Neural cell (in vitro differentiated cells): ENCODE measurements around the gene DIAPH2. TPM values are rescaled to one million over a fixed set of nuclear protein-coding genes. Genes with fewer than 3 reads are reported as not detected.

Experiments
- H2AFZ ChIP-seq: fragments of 200-600, 300-800 bp; sonication (generic), shearing (Covaris generic); 2 replicates; pipeline ENCODE4 v1.6.0; 2014; ENCODE audit warnings: low read depth, mild to moderate bottlenecking, antibody characterized with exemption, low read length, moderate library complexity
- H3F3A ChIP-seq: fragments of 200-600 bp; shearing (Covaris generic); 2 replicates; pipeline ENCODE4 v1.6.1; 2016; ENCODE audit warnings: mild to moderate bottlenecking, moderate library complexity, mixed read lengths, antibody characterized with exemption, low read length; ENCODE audit not compliant: insufficient read depth, poor library complexity, severe bottlenecking
- H3K27ac ChIP-seq: fragments of 200-600, 300-800 bp; sonication (generic), shearing (Covaris generic); 2 replicates; pipeline ENCODE4 v1.5.1; 2014; ENCODE audit warnings: mild to moderate bottlenecking, low read length, moderate library complexity
- H3K27me3 ChIP-seq: fragments of 300-800, 200-600 bp; sonication (generic), shearing (Covaris generic); 2 replicates; pipeline ENCODE4 v1.6.0; 2014; ENCODE audit warnings: mild to moderate bottlenecking, low read depth, low read length, moderate library complexity; ENCODE audit not compliant: insufficient read depth
- H3K36me3 ChIP-seq: fragments of 300-800, 200-600 bp; sonication (generic), shearing (Covaris generic); 2 replicates; pipeline ENCODE4 v1.5.1; 2014; ENCODE audit warnings: mild to moderate bottlenecking, antibody characterized with exemption, low read length, moderate library complexity; ENCODE audit not compliant: insufficient read depth
- H3K4me2 ChIP-seq: fragments of 300-800, 200-600 bp; sonication (generic), shearing (Covaris generic); 2 replicates; pipeline ENCODE4 v1.6.0; 2014; ENCODE audit warnings: mild to moderate bottlenecking, low read length
- H3K4me3 ChIP-seq: fragments of 300-800, 200-600 bp; sonication (generic), shearing (Covaris generic); 2 replicates; pipeline ENCODE4 v1.5.1; 2014; ENCODE audit warnings: mild to moderate bottlenecking, low read length, moderate library complexity
- H3K79me2 ChIP-seq: fragments of 200-600 bp; shearing (Covaris generic); replicated peaks from 2 replicates; pipeline ENCODE4 v1.6.0; 2014; ENCODE audit warnings: mild to moderate bottlenecking, low read length, moderate library complexity; ENCODE audit not compliant: insufficient read depth
- H3K9ac ChIP-seq: fragments of 300-800, 200-600 bp; sonication (generic), shearing (Covaris generic); 2 replicates; pipeline ENCODE4 v1.6.1; 2016; ENCODE audit warnings: mild to moderate bottlenecking, low read length, mixed read lengths
- H3K9me2 ChIP-seq: fragments of 200-600 bp; shearing (Covaris generic); 2 replicates; pipeline ENCODE4 v1.6.1; 2016; ENCODE audit warnings: mild to moderate bottlenecking, low read length, mixed read lengths; ENCODE audit not compliant: insufficient read depth
- H3K9me3 ChIP-seq: fragments of 200-600, 300-800 bp; sonication (generic), shearing (Covaris generic); 2 replicates; pipeline ENCODE4 v1.6.1; 2016; ENCODE audit warnings: mild to moderate bottlenecking, mixed run types, low read length, moderate library complexity, mixed read lengths
- H4K20me1 ChIP-seq: fragments of 200-600 bp; shearing (Covaris generic); 2 replicates; pipeline ENCODE4 v1.6.1; 2016; ENCODE audit warnings: mild to moderate bottlenecking, mixed run types; ENCODE audit not compliant: insufficient read depth
- CTCF ChIP-seq: fragments of 450-650 bp; IDR thresholded peaks from 2 replicates; pipeline ENCODE4 v1.5.1; 2014; ENCODE audit warnings: antibody characterized with exemption, mild to moderate bottlenecking, moderate library complexity; ENCODE audit not compliant: poor library complexity, severe bottlenecking
- EP300 ChIP-seq: fragments of 450-650 bp; conservative IDR thresholded peaks from 2 replicates; pipeline ENCODE4 v1.6.1; 2014; ENCODE audit warnings: antibody characterized with exemption, mild to moderate bottlenecking, moderate library complexity; ENCODE audit not compliant: poor library complexity, severe bottlenecking
- EZH2 ChIP-seq: fragments of 200-600, 300-800 bp; shearing (Covaris generic), sonication (generic); IDR thresholded peaks from 2 replicates; pipeline ENCODE4 v1.6.1; 2014; ENCODE audit warnings: antibody characterized with exemption, low read length, borderline replicate concordance, mild to moderate bottlenecking; ENCODE audit not compliant: insufficient read depth, poor library complexity, severe bottlenecking
- MXI1 ChIP-seq: fragments of 450-650 bp; conservative IDR thresholded peaks from 2 replicates; pipeline ENCODE4 v1.6.1; 2014; ENCODE audit warnings: antibody characterized with exemption, mild to moderate bottlenecking; ENCODE audit not compliant: poor library complexity, severe bottlenecking
- POLR2AphosphoS5 ChIP-seq: IDR thresholded peaks from 2 replicates; pipeline ENCODE4 v1.6.1; 2012
- RAD21 ChIP-seq: fragments of 450-650 bp; conservative IDR thresholded peaks from 2 replicates; pipeline ENCODE4 v1.6.1; 2014; ENCODE audit warnings: antibody characterized with exemption, mild to moderate bottlenecking, moderate library complexity
- REST ChIP-seq: IDR thresholded peaks from 2 replicates; pipeline ENCODE4 v1.6.1; 2012; ENCODE audit warnings: borderline replicate concordance
- SMC3 ChIP-seq: fragments of 450-650 bp; conservative IDR thresholded peaks from 2 replicates; pipeline ENCODE4 v1.6.1; 2014; ENCODE audit warnings: antibody characterized with exemption, mild to moderate bottlenecking, moderate library complexity; ENCODE audit not compliant: poor library complexity
- TAF1 ChIP-seq: IDR thresholded peaks from 2 replicates; pipeline ENCODE4 v1.6.1; 2012; ENCODE audit warnings: low read depth
- polyA plus RNA-seq: library from polyadenylated mRNA; depleted of rRNA; stranded (reverse); fragments of >200 nt; gene quantifications from 2 replicates; pipeline ENCODE4 v1.2.3, GENCODE V29; 2014

DIAPH2 gene
- polyA plus RNA-seq, 1 donor from 2014 or later, result 0.07 TPM

- Histone ChIP-seq H3K9ac (no peak overlapping the region), H3F3A (no peaks in the 10 kb centered on the region), H3K9me2 (no peaks in the 10 kb centered on the region), H3K36me3 (no peaks in the 10 kb centered on the region), H4K20me1 (no peaks in the 10 kb centered on the region), H3K9me3 (no peaks in the 10 kb centered on the region), H2AFZ (no peak overlapping the region), H3K27me3 (no peaks in the 10 kb centered on the region), H3K27ac (no peak overlapping the region), H3K4me2 (no peak overlapping the region), H3K4me3 (no peak overlapping the region), H3K79me2 (no peaks in the 10 kb centered on the region)
- no peak for TF ChIP-seq RAD21
- no peak for TF ChIP-seq MXI1
- no peak for TF ChIP-seq REST
- no peak for TF ChIP-seq EZH2
- no peak for TF ChIP-seq CTCF
- no peak for TF ChIP-seq POLR2AphosphoS5
Observed at GRCh38 chrX:96982161-96982560, 297.5 kb downstream of the DIAPH2 start.

GRCh38 chrX:96984538-96984937 lies 299.9 kb downstream of the DIAPH2 start:
- Histone ChIP-seq H3K9me2 (no peaks in the 10 kb centered on the region), H3K27me3 (no peaks in the 10 kb centered on the region), H3K79me2 (no peaks in the 10 kb centered on the region), H3F3A (no peaks in the 10 kb centered on the region), H3K9me3 (no peaks in the 10 kb centered on the region), H3K9ac (no peak overlapping the region), H3K4me2 (no peak overlapping the region), H3K36me3 (no peaks in the 10 kb centered on the region), H3K4me3 (no peak overlapping the region), H4K20me1 (no peaks in the 10 kb centered on the region), H3K27ac (no peak overlapping the region), H2AFZ (no peak overlapping the region)
- no peak for TF ChIP-seq RAD21
- TF ChIP-seq REST, result no peak
- TF ChIP-seq EP300, result no peak
- TF ChIP-seq POLR2AphosphoS5, result no peak
- TF ChIP-seq TAF1, result no peak
- no peak for TF ChIP-seq EZH2
- TF ChIP-seq SMC3, result no peak
- TF ChIP-seq CTCF, result no peak
- no peak for TF ChIP-seq MXI1
